GM06990 (cell line): ENCODE results near the gene ADORA2B.
"Not testable (repeated sequence)": the region's sequence is repeated elsewhere in the genome, so short reads cannot be mapped to it uniquely, and the experiment has no call there.

Source experiments
- DNase-seq: peaks from one replicate; pipeline ENCODE4 v3.0.0-alpha.2; 2011; ENCODE audit not compliant: insufficient read length; ENCODE audit errors: extremely low read depth
- H3K27me3 ChIP-seq: replicated peaks from 2 replicates; pipeline ENCODE4 v1.6.0; 2011; ENCODE audit warnings: low read length; ENCODE audit not compliant: control insufficient read depth, insufficient read depth
- H3K36me3 ChIP-seq: 2 replicates; pipeline ENCODE4 v1.5.1; 2011; ENCODE audit warnings: low read length; ENCODE audit not compliant: control insufficient read depth, insufficient read depth
- H3K4me3 ChIP-seq: replicated peaks from 2 replicates; pipeline ENCODE4 v1.5.1; 2011; ENCODE audit warnings: low read depth, mild to moderate bottlenecking, control low read depth, low read length
- TF ChIP-seq, protein P1 (sequence below): IDR thresholded peaks from 2 replicates; pipeline ENCODE4 v1.5.1; 2011; ENCODE audit warnings: low read length, control low read depth, mild to moderate bottlenecking, inconsistent platforms; ENCODE audit not compliant: insufficient read depth, poor library complexity, severe bottlenecking

The ADORA2B gene

DNA sequence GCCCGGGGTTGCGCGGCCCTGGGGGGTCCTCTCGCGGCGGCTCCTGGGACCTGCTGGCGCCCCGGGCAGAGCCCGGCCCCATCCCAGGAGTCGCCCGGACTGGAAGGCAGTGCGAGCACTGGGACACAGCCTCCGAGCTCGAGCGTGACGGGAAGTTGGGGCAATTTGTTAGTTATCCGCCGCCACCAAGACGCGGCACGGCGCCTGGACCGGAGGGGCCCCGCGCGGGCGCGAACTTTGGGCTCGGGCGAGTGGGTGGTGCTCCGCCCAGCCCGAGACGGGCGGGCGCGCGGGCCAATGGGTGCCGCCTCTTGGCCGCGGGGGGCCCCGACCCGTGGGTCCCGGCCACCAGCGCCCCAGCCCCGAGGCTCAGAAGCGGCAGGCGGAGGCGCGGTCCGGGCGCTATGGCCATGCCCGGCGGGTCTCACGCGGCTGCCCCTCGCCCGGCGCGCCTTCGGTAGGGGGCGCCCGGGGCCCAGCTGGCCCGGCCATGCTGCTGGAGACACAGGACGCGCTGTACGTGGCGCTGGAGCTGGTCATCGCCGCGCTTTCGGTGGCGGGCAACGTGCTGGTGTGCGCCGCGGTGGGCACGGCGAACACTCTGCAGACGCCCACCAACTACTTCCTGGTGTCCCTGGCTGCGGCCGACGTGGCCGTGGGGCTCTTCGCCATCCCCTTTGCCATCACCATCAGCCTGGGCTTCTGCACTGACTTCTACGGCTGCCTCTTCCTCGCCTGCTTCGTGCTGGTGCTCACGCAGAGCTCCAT is at the start of gene ADORA2B:
Gene ADORA2B, plus strand, starts transcription at position 372 of the 768 bp plus-strand sequence. Its CDS starts 119 bp downstream, at position 491.
- peak within 1 kb of the TSS; percentile 31 for H3K4me3 ChIP-seq
- H3K36me3 ChIP-seq = no peaks in the 10 kb centered on the region
- peak; percentile 69 for DNase-seq
- H3K27me3 ChIP-seq = peaks cover 2% of the 10 kb centered on the region
- TF ChIP-seq, protein P1, sequence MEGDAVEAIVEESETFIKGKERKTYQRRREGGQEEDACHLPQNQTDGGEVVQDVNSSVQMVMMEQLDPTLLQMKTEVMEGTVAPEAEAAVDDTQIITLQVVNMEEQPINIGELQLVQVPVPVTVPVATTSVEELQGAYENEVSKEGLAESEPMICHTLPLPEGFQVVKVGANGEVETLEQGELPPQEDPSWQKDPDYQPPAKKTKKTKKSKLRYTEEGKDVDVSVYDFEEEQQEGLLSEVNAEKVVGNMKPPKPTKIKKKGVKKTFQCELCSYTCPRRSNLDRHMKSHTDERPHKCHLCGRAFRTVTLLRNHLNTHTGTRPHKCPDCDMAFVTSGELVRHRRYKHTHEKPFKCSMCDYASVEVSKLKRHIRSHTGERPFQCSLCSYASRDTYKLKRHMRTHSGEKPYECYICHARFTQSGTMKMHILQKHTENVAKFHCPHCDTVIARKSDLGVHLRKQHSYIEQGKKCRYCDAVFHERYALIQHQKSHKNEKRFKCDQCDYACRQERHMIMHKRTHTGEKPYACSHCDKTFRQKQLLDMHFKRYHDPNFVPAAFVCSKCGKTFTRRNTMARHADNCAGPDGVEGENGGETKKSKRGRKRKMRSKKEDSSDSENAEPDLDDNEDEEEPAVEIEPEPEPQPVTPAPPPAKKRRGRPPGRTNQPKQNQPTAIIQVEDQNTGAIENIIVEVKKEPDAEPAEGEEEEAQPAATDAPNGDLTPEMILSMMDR = no peak

GRCh38 chr17:15896277-15896676 is 48.7 kb upstream of the ADORA2B start:
- no peak for DNase-seq
- H3K36me3 ChIP-seq = no peaks in the 10 kb centered on the region
- no peak overlapping the region for H3K4me3 ChIP-seq
- TF ChIP-seq, protein P1 = no peak
- H3K27me3 ChIP-seq = no peaks in the 10 kb centered on the region

GRCh38 chr17:15896834-15897233 is 48.1 kb upstream of the ADORA2B start:
- Histone ChIP-seq H3K4me3 (no peak overlapping the region), H3K27me3 (no peaks in the 10 kb centered on the region), H3K36me3 (no peaks in the 10 kb centered on the region)
- DNase-seq = no peak
- TF ChIP-seq, protein P1 = no peak

GRCh38 chr17:15899596-15899995 is 45.3 kb upstream of the ADORA2B start:
- not testable (repeated sequence) for DNase-seq, H3K4me3 ChIP-seq, H3K36me3 ChIP-seq, H3K27me3 ChIP-seq

- peak; percentile 26 for DNase-seq
- TF ChIP-seq, protein P1 = no peak
- H3K4me3 ChIP-seq = no peak overlapping the region
- no peaks in the 10 kb centered on the region for H3K36me3 ChIP-seq
- H3K27me3 ChIP-seq = no peaks in the 10 kb centered on the region
Observed at GRCh38 chr17:15900871-15901270, 44.1 kb upstream of the ADORA2B start.

GRCh38 chr17:15905236-15905635 is 39.7 kb upstream of the ADORA2B start:
- not testable (repeated sequence) for DNase-seq, H3K36me3 ChIP-seq, H3K27me3 ChIP-seq, H3K4me3 ChIP-seq
